Stimulated activated CD4-positive, alpha-beta T cell treated with anti-CD3 and anti-CD28 coated beads, Interleukin-12 subunit alpha, Interleukin-12 subunit beta, amount 100 ng/mL, for 48 hours (primary cell): ENCODE results near the gene EBF4.

Experiments used
- DNase-seq, 3 donors: peaks; one replicate each; pipeline ENCODE4 v3.0.0-alpha.2; 2020; ENCODE audit warnings: low read depth in 2 of 3, low spot score in 1 of 3

EBF4 gene

GRCh38 chr20:2699775-2700413 lies 7.3 kb downstream of the EBF4 start:
- no peak for DNase-seq

- DNase-seq = no peak
Observed at GRCh38 chr20:2700913-2701620, 8.5 kb downstream of the EBF4 start.

- no peak for DNase-seq
Observed at GRCh38 chr20:2701671-2702081, 9.1 kb downstream of the EBF4 start.

GRCh38 chr20:2703716-2704475 lies 11.3 kb downstream of the EBF4 start:
- no peak for DNase-seq

GRCh38 chr20:2705931-2706645 lies 13.5 kb downstream of the EBF4 start:
- no peak for DNase-seq

- DNase-seq = no peak
Observed at GRCh38 chr20:2706688-2707352, 14.2 kb downstream of the EBF4 start.

GRCh38 chr20:2707353-2708072 lies 14.9 kb downstream of the EBF4 start:
- no peak for DNase-seq

- no peak for DNase-seq
Observed at GRCh38 chr20:2708073-2708415, 15.5 kb downstream of the EBF4 start.

- DNase-seq = no peak
Observed at GRCh38 chr20:2708665-2709064, 16.1 kb downstream of the EBF4 start.

- no peak for DNase-seq
Observed at GRCh38 chr20:2709205-2709981, 16.8 kb downstream of the EBF4 start.

GRCh38 chr20:2713285-2713684 lies 20.7 kb downstream of the EBF4 start:
- no peak for DNase-seq

GRCh38 chr20:2729251-2729713 lies 36.7 kb downstream of the EBF4 start:
- no peak for DNase-seq

- DNase-seq = no peak
Observed at GRCh38 chr20:2729791-2730190, 37.2 kb downstream of the EBF4 start.

- DNase-seq = no peak
Observed at GRCh38 chr20:2734899-2735298, 42.3 kb downstream of the EBF4 start.

GRCh38 chr20:2736441-2736840 lies 43.9 kb downstream of the EBF4 start:
- DNase-seq = no peak

- no peak for DNase-seq
Observed at GRCh38 chr20:2738331-2739041, 45.9 kb downstream of the EBF4 start.

- no peak for DNase-seq
Observed at GRCh38 chr20:2739042-2739398, 46.4 kb downstream of the EBF4 start.

- no peak for DNase-seq
Observed at GRCh38 chr20:2740702-2741101, 48.1 kb downstream of the EBF4 start.

- DNase-seq = no peak
Observed at GRCh38 chr20:2741463-2741862, 48.9 kb downstream of the EBF4 start.
